Stomach smooth muscle (tissue), 2 donors: Measurements from ENCODE around the gene NYAP1.
A peak's percentile ranks its signal among the peaks of the same experiment; 100 is the strongest.

Experiments used
- H3K27ac ChIP-seq: one replicate; pipeline ENCODE4 v1.7.0; 2013; ENCODE audit warnings: mild to moderate bottlenecking, low read length, inconsistent platforms
- H3K27me3 ChIP-seq, 2 donors: one replicate each; pipeline ENCODE4 v1.7.0; 2013; ENCODE audit warnings: low read length in 2 of 2; ENCODE audit not compliant: insufficient read depth in 2 of 2, control insufficient read depth in 1 of 2
- H3K36me3 ChIP-seq, 2 donors: one replicate each; pipeline ENCODE4 v1.7.0; 2013; ENCODE audit warnings: low read length in 2 of 2; ENCODE audit not compliant: control insufficient read depth in 2 of 2, insufficient read depth in 2 of 2
- H3K4me1 ChIP-seq: one replicate; pipeline ENCODE4 v1.7.0; 2013; ENCODE audit warnings: low read length; ENCODE audit not compliant: control insufficient read depth, insufficient read depth
- H3K4me3 ChIP-seq, 2 donors: one replicate each; pipeline ENCODE4 v1.7.0; 2013; ENCODE audit warnings: low read length in 2 of 2
- H3K9ac ChIP-seq, 2 donors: one replicate each; pipeline ENCODE4 v1.7.0; 2013; ENCODE audit warnings: low read length in 2 of 2, mild to moderate bottlenecking in 1 of 2
- H3K9me3 ChIP-seq, 2 donors: one replicate each; pipeline ENCODE4 v1.7.0; 2013; ENCODE audit warnings: low read length in 2 of 2; ENCODE audit not compliant: control insufficient read depth in 2 of 2
- donor health status: healthy.
- donor health status: Pancreatic carcinoma.

The NYAP1 gene

GRCh38 chr7:100472854-100473499 lies 10.8 kb upstream of the NYAP1 start:
- Histone ChIP-seq H3K4me3 (peak overlapping the region in 1 of 2 donors; percentile 19), H3K27ac (no peak overlapping the region), H3K4me1 (peaks cover 47% of the 10 kb centered on the region), H3K9me3 (no peaks in the 10 kb centered on the region), H3K36me3 (peaks cover 11 to 14% of the 10 kb centered on the region in 2 donors), H3K9ac (no peak overlapping the region), H3K27me3 (no peaks in the 10 kb centered on the region)

GRCh38 chr7:100475549-100475948 lies 8.2 kb upstream of the NYAP1 start:
- Histone ChIP-seq H3K36me3 (peaks cover 11 to 14% of the 10 kb centered on the region in 2 donors), H3K27ac (peak overlapping the region; percentile 91), H3K4me1 (peaks cover 44% of the 10 kb centered on the region), H3K4me3 (peak overlapping the region; percentile 65 to 90), H3K9ac (peak overlapping the region; percentile 62 to 93), H3K9me3 (no peaks in the 10 kb centered on the region), H3K27me3 (no peaks in the 10 kb centered on the region)

GRCh38 chr7:100476101-100476780 lies 7.5 kb upstream of the NYAP1 start:
- peak overlapping the region; percentile 65 to 90 for H3K4me3 ChIP-seq

GRCh38 chr7:100476903-100477870 lies 6.5 kb upstream of the NYAP1 start:
- Histone ChIP-seq H3K4me1 (peaks cover 40% of the 10 kb centered on the region), H3K9ac (peak overlapping the region; percentile 62 to 93), H3K36me3 (peaks cover 9 to 11% of the 10 kb centered on the region in 2 donors), H3K9me3 (no peaks in the 10 kb centered on the region), H3K27me3 (no peaks in the 10 kb centered on the region), H3K4me3 (peak overlapping the region; percentile 65 to 90), H3K27ac (peak overlapping the region; percentile 91)

More at GRCh38 chr7:100476101-100476780, 7.5 kb upstream of the NYAP1 start:
- H3K27me3 ChIP-seq = no peaks in the 10 kb centered on the region
- H3K9me3 ChIP-seq = no peaks in the 10 kb centered on the region
- H3K4me1 ChIP-seq = peaks cover 44% of the 10 kb centered on the region
- peaks cover 11 to 14% of the 10 kb centered on the region in 2 donors for H3K36me3 ChIP-seq
- peak overlapping the region; percentile 62 to 93 for H3K9ac ChIP-seq
- peak overlapping the region; percentile 91 for H3K27ac ChIP-seq

GRCh38 chr7:100477871-100478267 lies 5.9 kb upstream of the NYAP1 start:
- Histone ChIP-seq H3K36me3 (peaks cover 9% of the 10 kb centered on the region in 2 donors), H3K4me3 (peak overlapping the region; percentile 65 to 90), H3K27ac (peak overlapping the region; percentile 91), H3K4me1 (peaks cover 44% of the 10 kb centered on the region), H3K27me3 (no peaks in the 10 kb centered on the region), H3K9me3 (no peaks in the 10 kb centered on the region), H3K9ac (peak overlapping the region; percentile 62 to 93)

- peaks cover 47% of the 10 kb centered on the region for H3K4me1 ChIP-seq
- H3K27ac ChIP-seq = peak within 1 kb of the TSS; percentile 91
- H3K4me3 ChIP-seq = peak within 1 kb of the TSS; percentile 65 to 90
- H3K9me3 ChIP-seq = no peaks in the 10 kb centered on the region
- H3K36me3 ChIP-seq = peaks cover 2 to 5% of the 10 kb centered on the region in 2 donors
- H3K9ac ChIP-seq = peak within 1 kb of the TSS; percentile 92 to 93
- H3K27me3 ChIP-seq = no peaks in the 10 kb centered on the region
Observed at GRCh38 chr7:100478958-100479660, 4.6 kb upstream of the NYAP1 start, which contains the start of gene TSC22D4. TSC22D4 (minus strand) TSS chr7:100479214; CDS start chr7:100478038, 1,176 bp downstream.

- Histone ChIP-seq H3K4me3 (no peak overlapping the region), H3K4me1 (peaks cover 31% of the 10 kb centered on the region)
Observed at GRCh38 chr7:100481466-100481865, 2.3 kb upstream of the NYAP1 start.

GRCh38 chr7:100482728-100483089 lies 1.0 kb upstream of the NYAP1 start:
- H3K27ac ChIP-seq = no peak overlapping the region
- no peaks in the 10 kb centered on the region for H3K27me3 ChIP-seq
- peak overlapping the region; percentile 53 to 69 for H3K4me3 ChIP-seq
- no peaks in the 10 kb centered on the region for H3K9me3 ChIP-seq
- H3K9ac ChIP-seq = peak overlapping the region in 1 of 2 donors; percentile 58
- H3K36me3 ChIP-seq = no peaks in the 10 kb centered on the region
- H3K4me1 ChIP-seq = peaks cover 19% of the 10 kb centered on the region

More at GRCh38 chr7:100481466-100481865, 2.3 kb upstream of the NYAP1 start:
- no peaks in the 10 kb centered on the region for H3K9me3 ChIP-seq
- H3K27me3 ChIP-seq = no peaks in the 10 kb centered on the region
- H3K9ac ChIP-seq = no peak overlapping the region
- H3K27ac ChIP-seq = no peak overlapping the region
- H3K36me3 ChIP-seq = no peaks in the 10 kb centered on the region

- no peak overlapping the region for H3K9ac ChIP-seq
- H3K36me3 ChIP-seq = no peaks in the 10 kb centered on the region
- H3K4me1 ChIP-seq = peaks cover 17% of the 10 kb centered on the region
- H3K27me3 ChIP-seq = no peaks in the 10 kb centered on the region
- H3K4me3 ChIP-seq = peak overlapping the region; percentile 53 to 69
- no peaks in the 10 kb centered on the region for H3K9me3 ChIP-seq
- H3K27ac ChIP-seq = no peak overlapping the region
Observed at GRCh38 chr7:100483090-100483721, 521 bp upstream of the NYAP1 start.
